OCI-M2 (cell line): Measurements from ENCODE around the gene ABCD1.

ENCODE experiments used
- DNase-seq: peaks from one replicate; lab custom pipeline; 2025; ENCODE audit not compliant: unreplicated experiment; lab: John Stamatoyannopoulos, UW

Gene ABCD1

GRCh38 chrX:153773218-153773611 lies 48.6 kb downstream of the ABCD1 start:
- DNase-seq: no peak

GRCh38 chrX:153773741-153774575 lies 49.3 kb downstream of the ABCD1 start:
- DNase-seq: no peak

- DNase-seq: no peak
Observed at GRCh38 chrX:153774576-153775292, 50.1 kb downstream of the ABCD1 start.

GRCh38 chrX:153775293-153776119 lies 50.9 kb downstream of the ABCD1 start:
- no peak for DNase-seq

- no peak for DNase-seq
Observed at GRCh38 chrX:153776120-153776599, 51.5 kb downstream of the ABCD1 start.

- no peak for DNase-seq
Observed at GRCh38 chrX:153776611-153777045, 52.0 kb downstream of the ABCD1 start.

GRCh38 chrX:153777261-153778090 lies 52.8 kb downstream of the ABCD1 start:
- DNase-seq: no peak

GRCh38 chrX:153778181-153778580 lies 53.5 kb downstream of the ABCD1 start:
- no peak for DNase-seq

- DNase-seq: no peak
Observed at GRCh38 chrX:153778684-153779101, 54.0 kb downstream of the ABCD1 start.

GRCh38 chrX:153779891-153780677 lies 55.4 kb downstream of the ABCD1 start:
- DNase-seq: no peak

GRCh38 chrX:153780678-153781427 lies 56.2 kb downstream of the ABCD1 start, which contains the start of gene SRPK3:
TSS of gene SRPK3 (plus strand) at chrX:153781041. CDS start at chrX:153781087, 46 bp downstream.
- DNase-seq: no peak

GRCh38 chrX:153781428-153782047 lies 56.9 kb downstream of the ABCD1 start:
- DNase-seq: no peak

GRCh38 chrX:153782313-153782712 lies 57.7 kb downstream of the ABCD1 start:
- DNase-seq: no peak

GRCh38 chrX:153782871-153783270 lies 58.2 kb downstream of the ABCD1 start:
- no peak for DNase-seq

GRCh38 chrX:153783378-153784013 lies 58.8 kb downstream of the ABCD1 start:
- DNase-seq: no peak

- no peak for DNase-seq
Observed at GRCh38 chrX:153784325-153784967, 59.8 kb downstream of the ABCD1 start.

GRCh38 chrX:153786669-153787068 lies 62.0 kb downstream of the ABCD1 start:
- DNase-seq: no peak
